HepG2 (cell line): ENCODE measurements around the gene MAGEB10. TPM values are rescaled to one million over a fixed set of nuclear protein-coding genes. Genes with fewer than 3 reads are reported as not detected.

Experiments
- PAF1 ChIP-seq: IDR thresholded peaks from 2 replicates; pipeline ENCODE4 v1.6.1; 2016; ENCODE audit warnings: missing genetic modification reagents, missing compliant biosample characterization
- ZNF7 ChIP-seq: IDR thresholded peaks from 2 replicates; pipeline ENCODE4 v1.6.1; 2016; ENCODE audit warnings: missing biosample characterization, missing genetic modification reagents
- polyA plus RNA-seq, 8 experiments: library from polyadenylated mRNA; depleted of rRNA in 3 of 8; stranded (reverse) in 7 of 8; unstranded in 1 of 8; fragments of >200 nt; fragmentation: Illumina TruSeq in 4 of 8; extraction: Trizol in 4 of 8; gene quantifications; 2 replicates each; pipeline versions ENCODE4 v1.2.1 to v1.2.3, GENCODE V29; 2011 to 2016; ENCODE audit warnings: low read depth in 4 of 8, missing spikeins in 1 of 8, mixed read lengths in 1 of 8; ENCODE audit not compliant: insufficient read depth in 1 of 8
- total RNA-seq, 5 experiments: library from RNA; depleted of rRNA; stranded (reverse); fragments of >200 nt; fragmentation: Illumina TruSeq; extraction: Trizol; gene quantifications; 2 replicates each; pipeline ENCODE4 v1.2.3, GENCODE V29; 2016; ENCODE audit warnings: low read depth in 1 of 5
- TF ChIP-seq, protein P1 (sequence below): sonication (generic); formaldehyde crosslinking; IDR thresholded peaks from 2 replicates; pipeline ENCODE4 v1.4.0; 2020; ENCODE audit warnings: missing genetic modification reagents
- TF ChIP-seq, protein P2 (sequence below): sonication (generic); formaldehyde crosslinking; IDR thresholded peaks from 2 replicates; pipeline ENCODE4 v1.4.0; 2020; ENCODE audit warnings: missing genetic modification reagents, borderline replicate concordance
- TF ChIP-seq, protein P3 (sequence below): sonication (generic); formaldehyde crosslinking; IDR thresholded peaks from 2 replicates; pipeline ENCODE4 v1.9.0; 2021; ENCODE audit warnings: mild to moderate bottlenecking, missing genetic modification reagents

MAGEB10 gene
- total and polyA plus RNA-seq, 2 of the 13 experiments (the other 11 are each of a cell fraction or from before 2014, with no cell fraction given), result not detected

DNA sequence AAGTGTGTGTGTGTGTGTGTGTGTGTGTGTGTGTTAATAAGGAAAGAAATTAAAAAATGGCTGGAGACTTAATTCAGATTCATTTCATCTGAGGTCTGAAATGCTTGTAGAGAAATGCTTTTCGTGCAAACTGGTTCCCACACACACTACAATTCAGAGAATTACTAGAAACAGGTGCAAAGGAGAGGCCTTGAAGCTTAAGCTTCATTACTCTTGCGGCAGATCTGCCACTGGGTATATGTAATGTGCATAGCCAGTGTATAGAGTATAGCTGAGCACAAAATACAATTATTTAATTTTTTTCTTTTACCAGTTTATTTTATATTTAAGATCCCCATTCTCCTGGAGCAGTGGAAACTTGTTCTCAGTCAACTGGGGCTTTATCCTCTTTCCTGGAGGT lies 31.8 kb upstream of the MAGEB10 start (continued):
- TF ChIP-seq, protein P1, sequence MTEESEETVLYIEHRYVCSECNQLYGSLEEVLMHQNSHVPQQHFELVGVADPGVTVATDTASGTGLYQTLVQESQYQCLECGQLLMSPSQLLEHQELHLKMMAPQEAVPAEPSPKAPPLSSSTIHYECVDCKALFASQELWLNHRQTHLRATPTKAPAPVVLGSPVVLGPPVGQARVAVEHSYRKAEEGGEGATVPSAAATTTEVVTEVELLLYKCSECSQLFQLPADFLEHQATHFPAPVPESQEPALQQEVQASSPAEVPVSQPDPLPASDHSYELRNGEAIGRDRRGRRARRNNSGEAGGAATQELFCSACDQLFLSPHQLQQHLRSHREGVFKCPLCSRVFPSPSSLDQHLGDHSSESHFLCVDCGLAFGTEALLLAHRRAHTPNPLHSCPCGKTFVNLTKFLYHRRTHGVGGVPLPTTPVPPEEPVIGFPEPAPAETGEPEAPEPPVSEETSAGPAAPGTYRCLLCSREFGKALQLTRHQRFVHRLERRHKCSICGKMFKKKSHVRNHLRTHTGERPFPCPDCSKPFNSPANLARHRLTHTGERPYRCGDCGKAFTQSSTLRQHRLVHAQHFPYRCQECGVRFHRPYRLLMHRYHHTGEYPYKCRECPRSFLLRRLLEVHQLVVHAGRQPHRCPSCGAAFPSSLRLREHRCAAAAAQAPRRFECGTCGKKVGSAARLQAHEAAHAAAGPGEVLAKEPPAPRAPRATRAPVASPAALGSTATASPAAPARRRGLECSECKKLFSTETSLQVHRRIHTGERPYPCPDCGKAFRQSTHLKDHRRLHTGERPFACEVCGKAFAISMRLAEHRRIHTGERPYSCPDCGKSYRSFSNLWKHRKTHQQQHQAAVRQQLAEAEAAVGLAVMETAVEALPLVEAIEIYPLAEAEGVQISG (CRISPR knock-in tag), result no peak
- no peak for TF ChIP-seq PAF1 (CRISPR knock-in tag)
- TF ChIP-seq, protein P2, sequence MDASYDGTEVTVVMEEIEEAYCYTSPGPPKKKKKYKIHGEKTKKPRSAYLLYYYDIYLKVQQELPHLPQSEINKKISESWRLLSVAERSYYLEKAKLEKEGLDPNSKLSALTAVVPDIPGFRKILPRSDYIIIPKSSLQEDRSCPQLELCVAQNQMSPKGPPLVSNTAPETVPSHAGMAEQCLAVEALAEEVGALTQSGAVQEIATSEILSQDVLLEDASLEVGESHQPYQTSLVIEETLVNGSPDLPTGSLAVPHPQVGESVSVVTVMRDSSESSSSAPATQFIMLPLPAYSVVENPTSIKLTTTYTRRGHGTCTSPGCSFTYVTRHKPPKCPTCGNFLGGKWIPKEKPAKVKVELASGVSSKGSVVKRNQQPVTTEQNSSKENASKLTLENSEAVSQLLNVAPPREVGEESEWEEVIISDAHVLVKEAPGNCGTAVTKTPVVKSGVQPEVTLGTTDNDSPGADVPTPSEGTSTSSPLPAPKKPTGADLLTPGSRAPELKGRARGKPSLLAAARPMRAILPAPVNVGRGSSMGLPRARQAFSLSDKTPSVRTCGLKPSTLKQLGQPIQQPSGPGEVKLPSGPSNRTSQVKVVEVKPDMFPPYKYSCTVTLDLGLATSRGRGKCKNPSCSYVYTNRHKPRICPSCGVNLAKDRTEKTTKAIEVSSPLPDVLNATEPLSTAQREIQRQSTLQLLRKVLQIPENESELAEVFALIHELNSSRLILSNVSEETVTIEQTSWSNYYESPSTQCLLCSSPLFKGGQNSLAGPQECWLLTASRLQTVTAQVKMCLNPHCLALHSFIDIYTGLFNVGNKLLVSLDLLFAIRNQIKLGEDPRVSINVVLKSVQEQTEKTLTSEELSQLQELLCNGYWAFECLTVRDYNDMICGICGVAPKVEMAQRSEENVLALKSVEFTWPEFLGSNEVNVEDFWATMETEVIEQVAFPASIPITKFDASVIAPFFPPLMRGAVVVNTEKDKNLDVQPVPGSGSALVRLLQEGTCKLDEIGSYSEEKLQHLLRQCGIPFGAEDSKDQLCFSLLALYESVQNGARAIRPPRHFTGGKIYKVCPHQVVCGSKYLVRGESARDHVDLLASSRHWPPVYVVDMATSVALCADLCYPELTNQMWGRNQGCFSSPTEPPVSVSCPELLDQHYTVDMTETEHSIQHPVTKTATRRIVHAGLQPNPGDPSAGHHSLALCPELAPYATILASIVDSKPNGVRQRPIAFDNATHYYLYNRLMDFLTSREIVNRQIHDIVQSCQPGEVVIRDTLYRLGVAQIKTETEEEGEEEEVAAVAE (CRISPR knock-in tag), result no peak
- TF ChIP-seq, protein P3, sequence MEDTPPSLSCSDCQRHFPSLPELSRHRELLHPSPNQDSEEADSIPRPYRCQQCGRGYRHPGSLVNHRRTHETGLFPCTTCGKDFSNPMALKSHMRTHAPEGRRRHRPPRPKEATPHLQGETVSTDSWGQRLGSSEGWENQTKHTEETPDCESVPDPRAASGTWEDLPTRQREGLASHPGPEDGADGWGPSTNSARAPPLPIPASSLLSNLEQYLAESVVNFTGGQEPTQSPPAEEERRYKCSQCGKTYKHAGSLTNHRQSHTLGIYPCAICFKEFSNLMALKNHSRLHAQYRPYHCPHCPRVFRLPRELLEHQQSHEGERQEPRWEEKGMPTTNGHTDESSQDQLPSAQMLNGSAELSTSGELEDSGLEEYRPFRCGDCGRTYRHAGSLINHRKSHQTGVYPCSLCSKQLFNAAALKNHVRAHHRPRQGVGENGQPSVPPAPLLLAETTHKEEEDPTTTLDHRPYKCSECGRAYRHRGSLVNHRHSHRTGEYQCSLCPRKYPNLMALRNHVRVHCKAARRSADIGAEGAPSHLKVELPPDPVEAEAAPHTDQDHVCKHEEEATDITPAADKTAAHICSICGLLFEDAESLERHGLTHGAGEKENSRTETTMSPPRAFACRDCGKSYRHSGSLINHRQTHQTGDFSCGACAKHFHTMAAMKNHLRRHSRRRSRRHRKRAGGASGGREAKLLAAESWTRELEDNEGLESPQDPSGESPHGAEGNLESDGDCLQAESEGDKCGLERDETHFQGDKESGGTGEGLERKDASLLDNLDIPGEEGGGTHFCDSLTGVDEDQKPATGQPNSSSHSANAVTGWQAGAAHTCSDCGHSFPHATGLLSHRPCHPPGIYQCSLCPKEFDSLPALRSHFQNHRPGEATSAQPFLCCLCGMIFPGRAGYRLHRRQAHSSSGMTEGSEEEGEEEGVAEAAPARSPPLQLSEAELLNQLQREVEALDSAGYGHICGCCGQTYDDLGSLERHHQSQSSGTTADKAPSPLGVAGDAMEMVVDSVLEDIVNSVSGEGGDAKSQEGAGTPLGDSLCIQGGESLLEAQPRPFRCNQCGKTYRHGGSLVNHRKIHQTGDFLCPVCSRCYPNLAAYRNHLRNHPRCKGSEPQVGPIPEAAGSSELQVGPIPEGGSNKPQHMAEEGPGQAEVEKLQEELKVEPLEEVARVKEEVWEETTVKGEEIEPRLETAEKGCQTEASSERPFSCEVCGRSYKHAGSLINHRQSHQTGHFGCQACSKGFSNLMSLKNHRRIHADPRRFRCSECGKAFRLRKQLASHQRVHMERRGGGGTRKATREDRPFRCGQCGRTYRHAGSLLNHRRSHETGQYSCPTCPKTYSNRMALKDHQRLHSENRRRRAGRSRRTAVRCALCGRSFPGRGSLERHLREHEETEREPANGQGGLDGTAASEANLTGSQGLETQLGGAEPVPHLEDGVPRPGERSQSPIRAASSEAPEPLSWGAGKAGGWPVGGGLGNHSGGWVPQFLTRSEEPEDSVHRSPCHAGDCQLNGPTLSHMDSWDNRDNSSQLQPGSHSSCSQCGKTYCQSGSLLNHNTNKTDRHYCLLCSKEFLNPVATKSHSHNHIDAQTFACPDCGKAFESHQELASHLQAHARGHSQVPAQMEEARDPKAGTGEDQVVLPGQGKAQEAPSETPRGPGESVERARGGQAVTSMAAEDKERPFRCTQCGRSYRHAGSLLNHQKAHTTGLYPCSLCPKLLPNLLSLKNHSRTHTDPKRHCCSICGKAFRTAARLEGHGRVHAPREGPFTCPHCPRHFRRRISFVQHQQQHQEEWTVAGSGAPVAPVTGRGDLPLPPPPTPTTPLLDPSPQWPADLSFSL (CRISPR knock-in tag), result no peak
- no peak for TF ChIP-seq ZNF7 (CRISPR knock-in tag)
- TF ChIP-seq, all 625 proteins: peak for 0
